ENCODE measurements around the gene ZNF208.
"Not testable (repeated sequence)": the region's sequence is repeated elsewhere in the genome, so short reads cannot be mapped to it uniquely, and the experiment has no call there.

ZNF208 gene

DNA sequence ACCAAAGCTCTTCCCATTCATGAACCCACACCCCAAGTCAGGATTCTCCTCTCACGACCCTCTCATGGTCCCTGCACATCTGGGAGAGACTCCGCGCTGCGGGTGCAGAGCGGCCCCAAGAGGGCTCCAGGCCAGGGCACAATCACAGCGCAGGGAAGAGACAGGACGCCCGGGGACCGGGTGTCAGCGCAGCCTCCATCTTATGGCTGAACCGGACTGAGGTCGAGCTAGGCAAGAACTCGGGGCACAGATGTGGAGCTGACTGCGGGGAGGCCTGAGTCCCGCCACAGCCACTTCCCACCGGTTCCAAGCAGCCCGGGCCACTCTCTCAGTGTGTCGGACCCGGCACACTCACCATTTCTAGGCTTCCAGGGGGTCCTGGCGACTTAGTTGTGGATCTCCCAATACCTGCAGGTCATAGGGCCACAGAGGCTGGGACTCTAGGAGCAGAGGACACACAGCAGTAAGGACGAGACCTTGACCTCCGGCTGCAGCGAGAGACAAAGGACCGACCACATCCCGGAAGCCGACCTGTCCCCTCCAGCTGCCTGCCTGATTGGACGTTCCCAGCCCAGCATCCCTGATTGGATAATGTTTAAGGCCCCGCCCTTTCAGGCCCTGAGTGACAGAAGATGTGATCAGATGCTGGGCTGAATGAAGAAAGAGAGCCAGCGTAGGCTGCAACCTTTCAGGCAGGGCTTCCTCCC is at the start of gene ZNF208:
Gene ZNF208 (minus strand): TSS at position 507 of the 707 bp plus-strand sequence. CDS start 149 bp downstream, at position 358.
- DNase-seq = not testable (repeated sequence)

DNA sequence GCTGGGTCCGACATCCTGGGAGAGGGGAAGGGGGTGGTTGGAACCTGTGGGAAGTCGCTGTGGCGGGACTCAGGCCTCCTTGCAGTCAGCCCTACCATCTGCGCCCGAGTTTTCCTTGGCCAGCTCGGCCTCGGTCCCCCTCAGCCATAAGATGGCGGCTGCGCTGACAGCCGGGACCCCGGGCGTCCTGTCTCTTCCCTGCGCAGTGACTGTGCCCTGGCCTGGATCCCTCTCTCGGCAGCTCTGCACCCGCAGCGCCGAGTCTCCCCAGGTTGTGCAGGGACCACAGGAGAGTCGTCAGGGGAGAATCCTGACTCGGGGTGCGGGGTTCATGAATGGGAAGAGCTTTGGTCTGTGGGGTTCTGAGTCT is 41.9 kb upstream of the ZNF208 start:
- DNase-seq = peak; percentile 13

DNA sequence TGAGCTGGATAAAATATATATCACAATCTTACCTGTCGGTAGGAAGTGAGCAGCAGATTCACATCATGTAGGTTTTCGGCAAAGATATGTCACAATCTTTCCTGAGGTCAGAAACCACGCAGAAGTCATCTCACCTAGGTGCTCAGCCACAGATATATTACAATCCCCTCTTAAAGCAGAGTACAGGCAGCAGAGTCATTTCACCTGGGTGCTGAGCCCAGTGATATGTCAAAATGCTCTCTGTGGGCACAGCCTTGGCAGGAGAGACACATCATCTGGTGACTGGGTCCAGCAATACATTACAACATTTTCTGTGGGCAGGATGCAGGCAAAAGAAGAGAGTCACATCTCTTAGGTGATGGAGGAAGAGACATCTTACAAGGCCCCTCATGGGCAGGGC is 30.4 kb upstream of the ZNF208 start:
- not testable (repeated sequence) for DNase-seq

DNA sequence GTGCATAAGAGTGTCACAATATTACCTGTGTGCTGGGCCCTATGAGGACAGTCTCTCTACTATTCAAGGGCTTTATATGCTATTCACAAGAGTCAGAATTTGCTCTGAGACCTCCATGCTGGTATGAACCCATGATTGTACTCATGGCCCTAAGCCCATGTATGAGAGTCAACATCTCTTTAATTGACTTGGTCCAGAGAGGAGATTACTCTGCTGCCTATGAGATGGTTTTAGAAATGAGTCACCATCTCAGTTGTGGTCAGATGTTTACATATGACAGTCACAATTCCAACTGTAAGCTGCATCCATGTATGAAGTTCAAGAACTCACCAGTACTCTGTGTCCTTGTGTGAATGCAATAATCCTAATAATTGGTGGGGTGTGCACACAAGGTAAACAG is 19.9 kb upstream of the ZNF208 start:
- no peak for DNase-seq

DNA sequence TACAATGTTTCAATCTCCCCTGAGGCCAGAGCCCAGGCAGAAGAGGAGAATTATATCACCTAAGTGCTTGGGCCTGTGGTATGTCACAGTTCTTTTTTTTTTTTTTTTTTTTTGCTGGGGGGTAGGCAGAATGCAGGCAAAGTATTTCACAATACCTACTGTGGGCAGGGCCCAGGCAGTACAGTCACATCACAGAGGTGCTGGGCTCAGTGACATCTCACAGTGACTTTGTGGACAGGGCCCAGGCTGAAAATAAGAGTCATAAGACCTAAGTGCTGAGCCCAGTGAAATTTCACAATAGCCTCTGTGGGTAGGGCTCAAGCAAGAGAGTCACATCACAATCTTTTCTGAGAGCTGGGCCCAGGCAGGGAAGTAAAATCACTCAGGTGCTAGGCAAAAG is 15.9 kb upstream of the ZNF208 start:
- no peak for DNase-seq

DNA sequence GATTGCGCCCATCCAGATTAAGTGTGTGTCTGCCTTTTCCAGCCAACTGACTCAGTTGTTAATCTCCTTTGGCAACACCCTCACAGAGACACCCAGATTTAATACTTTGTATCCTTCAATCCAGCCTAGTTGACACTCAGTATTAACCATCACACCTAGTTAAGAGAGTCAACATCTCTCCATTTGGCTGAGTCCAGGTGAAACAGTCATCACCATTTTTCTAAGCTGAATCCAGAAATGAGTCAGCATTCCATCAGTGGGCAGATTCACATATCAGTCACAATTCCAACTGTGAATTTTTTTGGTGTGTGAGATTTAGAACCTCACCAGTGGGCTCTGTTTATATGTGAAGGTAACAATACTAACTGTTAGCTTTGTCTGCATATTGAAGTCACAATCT is 14.8 kb upstream of the ZNF208 start:
- DNase-seq = not testable (repeated sequence)

DNA sequence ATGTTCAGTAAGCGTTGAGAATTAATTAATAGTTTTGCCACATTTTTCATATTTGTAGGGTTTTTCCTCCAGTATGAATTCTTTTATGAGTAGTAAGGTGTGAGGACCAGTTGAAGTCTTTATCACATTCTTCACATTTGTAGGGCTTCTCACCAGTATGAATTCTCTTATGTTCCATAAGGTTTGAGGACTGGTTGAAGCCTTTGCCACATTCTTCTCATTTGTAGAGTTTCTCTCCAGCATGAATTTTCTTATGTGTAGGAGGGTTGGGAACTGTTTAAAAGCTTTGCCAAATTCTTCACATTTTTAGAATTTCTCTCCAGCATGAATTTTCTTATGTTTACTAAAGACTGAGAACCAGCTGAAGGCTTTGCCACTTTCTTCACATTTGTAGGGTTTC is 40.3 kb downstream of the ZNF208 start:
- DNase-seq = no peak

DNA sequence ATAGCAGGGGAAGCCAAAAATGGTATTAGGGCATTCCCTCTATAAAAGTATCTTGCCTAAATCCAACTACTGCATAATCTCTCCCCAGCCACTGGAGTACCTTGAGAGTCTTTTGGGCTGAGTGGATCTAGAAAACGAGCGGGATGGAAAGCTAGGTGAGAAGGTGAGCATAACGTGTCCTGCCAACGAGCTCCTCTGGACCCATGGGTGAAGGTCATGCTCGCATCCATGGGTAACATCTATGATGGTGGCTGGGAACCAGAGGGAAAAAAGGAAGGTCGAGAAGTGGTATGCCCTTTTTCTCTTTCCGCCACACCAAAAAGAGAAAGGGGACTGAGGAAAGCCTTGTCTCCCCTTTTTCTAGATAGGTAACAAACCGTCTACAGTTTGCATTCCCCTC is 63.0 kb downstream of the ZNF208 start:
- DNase-seq = no peak

DNA sequence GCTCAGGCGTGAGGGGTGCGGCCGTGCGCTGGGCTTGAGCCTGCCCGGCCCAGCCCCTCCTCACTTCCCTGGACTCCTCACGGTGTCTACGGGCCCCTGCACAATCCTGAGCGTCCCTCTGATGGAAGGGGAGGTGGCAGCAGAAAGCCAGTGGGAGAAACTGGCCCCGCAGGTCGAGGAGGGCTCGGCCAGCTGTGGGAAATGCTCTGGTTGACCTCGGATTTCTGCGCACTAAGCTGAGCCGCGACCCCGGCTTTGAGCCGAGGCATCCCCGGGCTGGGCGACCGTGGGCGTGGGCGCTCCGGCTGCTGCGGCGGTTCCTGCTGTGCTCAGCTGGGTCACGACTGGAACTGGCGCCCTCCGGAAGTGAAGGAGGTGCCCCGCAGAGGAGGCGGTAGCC is 70.1 kb downstream of the ZNF208 start:
- no peak for DNase-seq

DNA sequence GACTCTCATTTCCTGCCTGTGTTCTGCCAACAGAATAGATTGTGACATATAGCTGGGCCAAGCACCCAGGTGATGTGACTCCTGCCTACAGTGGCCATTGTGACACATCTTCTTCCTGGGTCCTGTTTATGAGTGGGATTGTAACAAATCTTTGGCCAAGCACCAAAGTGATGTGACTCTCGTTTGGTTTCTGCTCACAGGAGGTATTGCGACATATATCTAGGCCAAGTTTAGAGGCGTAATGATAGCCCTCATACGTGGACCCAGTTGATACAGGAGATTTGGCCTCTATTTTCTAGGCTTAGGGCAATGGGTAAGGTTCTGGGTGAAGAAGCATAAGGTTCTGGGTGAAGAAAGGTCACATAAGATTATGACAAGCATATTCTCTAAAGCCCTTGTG is 76.2 kb downstream of the ZNF208 start:
- DNase-seq = no peak

DNA sequence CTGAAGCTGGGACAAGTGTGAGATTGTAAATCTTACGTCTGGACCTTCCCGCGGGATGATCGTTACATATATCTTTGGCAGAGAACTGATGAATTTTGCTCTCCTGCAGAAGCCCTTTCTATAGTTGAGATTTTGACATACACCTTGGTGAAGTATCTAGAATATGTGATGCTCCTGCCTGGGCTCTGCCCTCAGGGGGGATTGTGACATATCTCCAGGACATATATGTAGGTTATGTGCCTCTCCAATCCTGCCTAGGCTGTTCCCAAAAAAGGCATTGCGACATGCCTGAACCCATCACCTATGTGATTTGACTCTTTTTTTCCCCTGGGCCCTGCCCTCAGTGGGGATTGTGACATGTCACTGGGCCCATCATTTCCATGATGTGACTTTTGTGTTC is 76.6 kb downstream of the ZNF208 start:
- no peak for DNase-seq

DNA sequence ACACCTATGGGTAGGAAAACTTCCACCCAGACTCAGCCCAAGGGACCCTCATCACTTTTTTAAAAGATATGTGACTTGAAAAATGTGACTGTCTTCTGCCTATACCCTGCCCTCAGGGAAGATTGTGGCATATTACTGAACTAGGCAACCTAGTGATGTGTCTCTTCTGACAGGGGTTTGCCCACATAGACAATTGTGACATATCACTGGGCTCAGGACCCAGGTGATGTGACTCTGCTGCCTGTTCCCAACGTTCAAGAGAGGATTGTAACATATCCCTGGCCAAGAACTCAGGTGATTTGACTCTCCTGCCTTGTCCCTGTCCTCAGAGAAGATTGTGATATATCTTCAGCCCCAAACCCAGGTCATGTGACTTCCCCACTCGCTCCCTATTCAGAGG is 88.5 kb downstream of the ZNF208 start:
- no peak for DNase-seq

DNA sequence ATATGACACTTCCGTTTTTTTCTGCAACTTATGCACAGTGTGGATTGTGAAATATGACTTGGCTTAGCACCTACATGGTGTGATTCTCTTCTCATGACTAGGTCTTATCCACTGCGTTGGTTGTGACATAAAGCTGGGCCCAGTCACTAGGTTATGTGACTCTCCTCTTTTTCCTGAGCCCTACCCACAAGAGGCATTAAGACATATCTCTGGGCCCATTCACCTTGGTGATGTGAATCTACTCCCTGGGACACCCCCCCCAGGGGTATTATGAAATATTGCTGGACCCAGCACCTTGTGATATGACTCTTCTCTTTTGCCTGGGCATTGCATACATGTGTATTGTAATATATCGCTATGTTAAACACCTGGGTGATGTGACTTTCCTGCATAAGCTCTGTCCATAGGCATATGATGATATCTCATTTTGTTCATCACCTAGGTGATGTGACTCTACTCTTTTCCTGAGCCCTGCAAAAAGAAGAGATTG is 89.0 kb downstream of the ZNF208 start:
- no peak for DNase-seq

DNA sequence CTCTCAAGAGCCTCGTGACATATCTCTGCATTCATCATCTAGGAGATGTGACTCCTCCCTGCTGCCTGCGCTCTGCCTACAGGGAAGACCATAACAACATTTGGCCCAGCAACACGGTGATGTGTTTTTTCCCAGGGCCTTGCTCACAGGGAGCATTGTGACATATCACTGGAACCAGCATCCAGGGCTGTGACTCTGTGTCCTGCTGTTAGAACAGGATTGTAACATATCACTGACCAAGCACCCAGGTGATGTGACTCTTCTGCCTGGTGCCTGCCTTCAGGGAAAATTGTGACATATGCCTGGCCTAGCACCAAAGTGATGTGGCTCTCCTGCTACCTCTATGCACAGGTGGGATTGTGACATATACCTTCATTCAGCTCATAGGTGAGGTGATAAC is 95.3 kb downstream of the ZNF208 start:
- no peak for DNase-seq

DNA sequence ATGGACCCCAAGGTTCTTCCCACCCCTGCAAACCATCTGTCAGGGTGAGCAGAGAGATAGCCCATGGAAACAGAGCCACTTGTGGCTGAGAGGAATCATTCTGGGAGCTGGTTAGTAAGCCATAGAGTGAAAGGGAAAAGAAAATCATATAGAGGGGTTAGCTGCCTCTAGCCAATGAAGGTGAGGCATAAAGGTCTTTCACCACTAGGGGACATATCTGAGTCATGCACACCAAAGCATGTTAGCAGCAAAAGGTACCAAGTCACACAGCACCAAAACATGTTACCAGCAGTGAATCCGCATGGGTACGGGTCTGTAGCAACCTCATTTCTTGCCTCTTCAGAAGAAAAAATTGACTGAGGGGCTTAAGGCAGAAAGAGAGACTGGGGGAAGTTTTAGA is 98.1 kb downstream of the ZNF208 start:
- DNase-seq = no peak

DNA sequence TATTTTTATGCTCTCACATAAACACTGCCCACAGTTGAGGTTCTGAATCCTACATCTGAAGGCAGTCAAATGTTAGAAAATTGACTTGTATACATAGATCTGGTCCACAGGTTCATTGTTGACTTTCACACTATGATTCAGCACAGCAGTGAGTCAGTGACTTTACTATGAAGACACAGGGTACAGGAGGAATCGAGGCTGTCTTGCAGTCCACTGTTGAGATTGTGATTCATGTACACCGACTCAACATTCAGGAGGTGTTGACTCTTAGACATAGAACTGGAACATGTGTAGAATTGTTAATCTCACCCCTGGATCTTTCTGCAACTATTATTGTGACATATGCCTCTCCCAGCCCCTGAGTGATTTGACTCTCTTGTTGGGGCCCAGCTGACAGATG is 100.4 kb downstream of the ZNF208 start:
- DNase-seq = no peak

DNA sequence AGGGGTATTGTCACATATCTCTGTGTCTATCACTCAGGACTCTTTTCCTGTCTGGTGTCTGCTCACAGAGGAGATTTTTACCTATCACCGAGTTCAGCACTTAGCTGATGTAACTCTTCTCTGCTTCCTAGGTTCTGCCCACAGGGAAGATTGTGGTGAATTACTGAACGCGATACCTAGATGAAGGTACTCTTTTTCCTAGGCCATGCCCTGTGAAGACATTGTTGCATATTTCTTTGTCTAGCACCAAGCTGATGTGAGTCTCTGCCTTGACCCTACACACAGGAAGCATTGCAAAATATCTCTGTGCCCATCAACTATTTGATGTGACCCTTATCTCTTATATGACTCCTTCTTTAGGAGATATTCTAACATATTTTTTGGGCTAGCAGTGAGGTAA is 102.7 kb downstream of the ZNF208 start:
- no peak for DNase-seq

DNA sequence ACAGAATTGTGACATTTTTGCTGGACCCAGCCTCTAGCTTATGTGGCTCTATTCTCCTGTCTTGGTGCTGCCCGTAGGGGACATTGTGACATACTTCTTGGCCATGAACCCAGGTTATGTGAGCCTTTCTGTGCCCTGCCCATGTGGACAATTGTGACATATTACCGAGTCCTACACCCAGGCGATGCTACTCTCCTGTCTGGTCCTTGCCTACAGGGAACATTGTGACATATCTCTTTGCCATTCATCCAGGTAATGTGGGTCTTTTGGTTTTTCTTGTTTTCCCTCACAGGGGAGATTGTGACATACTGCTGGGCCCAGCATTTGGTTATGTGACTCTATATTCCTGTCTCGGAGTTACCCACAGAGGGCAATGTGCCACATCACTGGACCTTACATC is 103.2 kb downstream of the ZNF208 start:
- DNase-seq = no peak

DNA sequence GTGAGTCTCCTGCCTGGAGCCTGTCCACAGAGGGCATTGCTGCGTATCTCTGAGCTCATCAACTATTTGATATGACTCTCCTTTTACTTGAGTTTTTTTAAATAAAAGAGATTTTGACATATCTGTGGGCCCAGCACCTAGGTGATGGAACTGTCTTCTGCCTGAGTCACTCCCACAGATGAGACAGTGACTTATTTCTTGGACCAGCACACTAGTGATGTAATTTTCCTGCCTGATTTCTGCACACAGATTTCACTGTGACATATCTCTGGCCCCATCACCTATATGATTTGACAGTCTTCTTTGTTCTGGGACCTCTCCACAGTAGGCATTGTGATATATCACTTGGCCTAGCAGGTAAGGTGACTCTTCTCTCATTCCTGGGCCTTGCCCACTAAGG is 108.2 kb downstream of the ZNF208 start:
- DNase-seq = no peak

DNA sequence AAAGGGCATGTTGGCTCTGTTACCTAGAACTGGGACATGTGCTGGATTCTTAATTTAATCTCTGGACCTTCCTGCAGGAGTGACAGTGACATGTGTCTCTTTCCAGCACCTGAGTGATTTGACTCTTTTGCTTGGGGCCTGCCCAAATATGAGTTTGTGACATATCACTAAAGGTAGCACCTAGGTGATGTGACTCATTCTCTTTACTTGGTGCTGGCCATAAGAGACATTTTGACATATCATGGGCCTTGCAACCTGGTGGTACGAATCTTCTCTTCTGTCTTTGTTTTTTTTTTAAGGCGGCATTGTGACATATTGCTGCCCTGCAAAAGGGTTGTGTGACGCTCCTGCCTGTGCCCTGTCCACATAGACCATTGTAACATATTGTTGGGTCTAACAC is 108.9 kb downstream of the ZNF208 start:
- no peak for DNase-seq

DNA sequence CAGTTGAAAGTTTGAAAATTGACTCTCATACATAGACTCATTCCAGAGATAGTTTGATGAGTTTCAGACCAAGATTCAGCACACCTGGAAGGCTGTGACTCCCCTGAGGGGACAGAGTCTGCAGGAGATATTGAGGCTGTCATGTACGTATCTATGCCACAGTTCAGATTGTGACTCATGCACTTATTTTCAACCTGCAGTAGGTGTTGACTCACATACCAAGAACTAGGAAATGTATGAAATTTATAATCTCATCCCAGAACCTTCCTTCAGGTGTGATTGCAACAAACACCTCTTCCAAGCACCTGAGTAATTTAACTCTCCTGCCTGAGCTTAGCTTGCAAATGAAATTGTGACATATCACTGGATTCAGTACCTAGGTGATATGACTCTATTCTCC is 110.3 kb downstream of the ZNF208 start:
- DNase-seq = no peak

DNA sequence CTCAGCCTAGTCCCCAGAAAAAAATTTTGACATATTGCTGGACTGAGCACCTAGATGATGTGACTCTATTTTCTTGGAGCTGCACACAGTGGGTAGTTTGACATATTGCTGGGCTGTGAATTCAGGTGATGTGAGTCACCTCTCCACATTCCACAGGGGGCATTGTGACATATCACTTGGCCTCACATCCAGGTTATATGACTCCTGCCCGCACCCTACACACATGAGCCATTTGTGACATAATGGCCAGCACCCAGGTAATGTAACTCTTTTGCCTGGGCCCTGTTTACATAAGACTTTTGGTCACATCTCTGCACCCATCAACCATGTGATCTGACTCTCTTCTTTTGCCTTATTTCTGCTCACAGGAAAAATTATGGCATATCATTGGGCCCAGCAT is 119.7 kb downstream of the ZNF208 start:
- DNase-seq = no peak

DNA sequence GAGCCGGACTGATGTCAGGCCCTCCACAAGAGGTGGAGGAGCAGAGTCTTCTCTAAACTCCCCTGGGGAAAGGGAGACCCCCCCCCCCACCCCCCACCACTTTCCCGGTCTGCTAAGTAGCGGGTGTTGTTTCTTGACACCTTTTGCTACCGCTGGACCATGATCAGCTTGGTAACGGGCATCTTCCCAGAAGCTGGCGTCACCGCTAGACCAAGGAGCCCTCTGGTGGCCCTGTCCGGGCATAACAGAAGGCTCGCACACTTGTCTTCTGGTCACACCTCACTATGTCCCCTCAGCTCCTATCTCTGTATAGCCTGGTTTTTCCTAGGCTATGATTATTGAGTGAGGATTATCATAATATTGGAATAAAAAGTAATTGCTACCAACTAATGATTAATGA is 120.7 kb downstream of the ZNF208 start:
- DNase-seq = peak; percentile 10

DNA sequence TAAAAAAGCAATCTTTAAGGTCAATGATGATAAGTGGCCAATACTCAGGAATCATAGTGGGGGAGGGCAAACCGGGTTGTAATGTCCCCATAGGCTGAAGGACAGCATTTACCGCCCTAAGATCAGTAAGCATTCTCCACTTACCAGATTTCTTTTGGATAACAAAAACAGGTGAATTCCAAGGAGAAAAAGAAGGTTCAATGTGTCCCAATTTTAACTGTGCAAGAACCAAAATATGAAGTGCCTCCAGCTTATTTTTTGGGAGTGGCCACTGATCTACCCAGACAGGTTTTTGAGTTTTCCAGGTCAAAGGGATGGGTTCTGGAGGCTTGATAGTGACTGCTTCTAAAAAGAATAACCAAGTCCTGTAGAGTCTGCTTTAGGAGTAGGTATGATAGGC is 125.2 kb downstream of the ZNF208 start:
- DNase-seq = not testable (repeated sequence)

DNA sequence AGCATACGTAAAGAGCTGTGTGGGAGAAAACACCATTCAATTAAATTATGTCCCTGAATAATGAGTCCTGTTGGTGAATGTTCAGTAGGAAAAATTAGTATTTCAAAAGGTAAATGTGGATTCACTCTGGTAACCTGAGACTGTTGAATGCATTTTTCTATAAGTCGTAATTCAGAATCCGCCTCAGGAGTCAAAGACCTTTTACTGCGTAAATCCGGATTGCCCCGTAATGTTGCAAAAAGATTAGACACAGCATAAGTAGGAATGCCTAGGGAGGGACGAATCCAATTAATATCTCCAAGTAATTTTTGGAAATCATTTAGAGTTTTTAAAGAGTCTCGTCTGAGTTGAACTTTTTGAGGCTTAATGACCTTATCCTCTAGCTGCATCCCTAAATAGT is 126.0 kb downstream of the ZNF208 start:
- not testable (repeated sequence) for DNase-seq
